ENCODE data around the gene GPR171.
A peak's percentile ranks its signal among the peaks of the same experiment; 100 is the strongest.
"Not testable (repeated sequence)": the region's sequence is repeated elsewhere in the genome, so short reads cannot be mapped to it uniquely, and the experiment has no call there.

Gene GPR171, protein sequence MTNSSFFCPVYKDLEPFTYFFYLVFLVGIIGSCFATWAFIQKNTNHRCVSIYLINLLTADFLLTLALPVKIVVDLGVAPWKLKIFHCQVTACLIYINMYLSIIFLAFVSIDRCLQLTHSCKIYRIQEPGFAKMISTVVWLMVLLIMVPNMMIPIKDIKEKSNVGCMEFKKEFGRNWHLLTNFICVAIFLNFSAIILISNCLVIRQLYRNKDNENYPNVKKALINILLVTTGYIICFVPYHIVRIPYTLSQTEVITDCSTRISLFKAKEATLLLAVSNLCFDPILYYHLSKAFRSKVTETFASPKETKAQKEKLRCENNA

DNA sequence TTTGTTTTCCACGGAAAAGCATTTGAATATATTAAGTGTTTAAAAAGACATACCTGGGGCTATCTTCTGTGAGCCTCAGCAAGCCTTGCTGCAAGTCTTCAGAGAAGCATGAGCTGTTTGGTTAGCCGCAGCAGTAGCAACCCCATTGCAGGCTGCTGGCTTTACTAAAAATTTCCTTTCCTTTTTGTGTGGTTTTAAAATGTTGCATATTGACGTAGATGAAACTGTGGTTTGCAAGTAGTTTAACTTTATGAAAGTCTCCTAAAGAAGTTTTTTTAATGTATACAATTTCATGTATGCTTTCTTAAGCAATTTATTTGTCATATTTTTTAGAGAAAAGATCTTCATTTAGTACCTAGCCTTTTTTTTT lies at the start of gene GPR171:
GPR171 (minus strand) TSS at position 166 of the 370 bp plus-strand sequence. CDS start 3,830 bp downstream, outside the sequence.
- DNase-seq (ENCODE audit: low read depth, low spot score), result no peak
- H3K27ac ChIP-seq, result no peak within 1 kb of the TSS

GRCh38 chr3:151248772-151249337 lies 45.8 kb upstream of the GPR171 start:
- no peak for DNase-seq (ENCODE audit: low read depth, low spot score)

DNA sequence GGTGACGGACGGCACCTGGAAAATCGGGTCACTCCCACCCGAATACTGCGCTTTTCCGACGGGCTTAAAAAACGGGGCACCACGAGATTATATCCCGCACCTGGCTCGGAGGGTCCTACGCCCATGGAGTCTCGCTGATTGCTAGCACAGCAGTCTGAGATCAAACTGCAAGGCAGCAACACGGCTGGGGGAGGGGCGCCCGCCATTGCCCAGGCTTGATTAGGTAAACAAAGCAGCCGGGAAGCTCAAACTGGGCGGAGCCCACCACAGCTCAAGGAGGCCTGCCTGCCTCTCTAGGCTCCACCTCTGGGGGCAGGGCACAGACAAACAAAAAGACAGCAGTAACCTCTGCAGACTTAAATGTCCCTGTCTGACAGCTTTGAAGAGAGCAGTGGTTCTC lies 39.0 kb upstream of the GPR171 start:
- H3K27ac ChIP-seq; DNase-seq (ENCODE audit: low read depth, low spot score): not testable (repeated sequence)

More at GRCh38 chr3:151248772-151249337, 45.8 kb upstream of the GPR171 start:
- no peak overlapping the region for H3K27ac ChIP-seq

DNA sequence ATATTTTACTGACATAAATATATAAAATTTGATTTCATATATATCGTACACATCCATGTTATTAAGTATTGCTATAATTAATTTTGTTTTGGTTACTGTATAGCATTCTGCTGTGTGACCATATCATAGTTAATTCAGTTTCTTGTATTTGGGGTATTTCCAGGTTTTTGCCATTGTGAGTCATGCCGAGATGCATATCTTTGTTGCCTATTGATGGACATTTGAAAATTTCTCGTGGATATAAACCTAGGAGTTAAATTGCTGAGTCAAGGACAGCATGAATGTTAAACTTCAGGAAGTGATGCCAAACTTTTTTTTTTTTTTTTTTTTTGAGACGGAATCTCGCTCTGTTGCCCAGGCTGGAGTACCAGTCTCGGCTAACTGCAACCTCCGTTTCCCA lies 33.7 kb upstream of the GPR171 start:
- DNase-seq (ENCODE audit: low read depth, low spot score), result no peak
- H3K27ac ChIP-seq, result no peak overlapping the region

GRCh38 chr3:151236316-151236715 lies 33.3 kb upstream of the GPR171 start:
- no peak overlapping the region for H3K27ac ChIP-seq
- no peak for DNase-seq (ENCODE audit: low read depth, low spot score)

- DNase-seq (ENCODE audit: low read depth, low spot score), result no peak
- H3K27ac ChIP-seq, result no peak overlapping the region
These were observed 31.8 kb upstream of the GPR171 start for GRCh38 chr3:151234825-151235224.

GRCh38 chr3:151232991-151233390 lies 30.0 kb upstream of the GPR171 start:
- no peak overlapping the region for H3K27ac ChIP-seq
- no peak for DNase-seq (ENCODE audit: low read depth, low spot score)

DNA sequence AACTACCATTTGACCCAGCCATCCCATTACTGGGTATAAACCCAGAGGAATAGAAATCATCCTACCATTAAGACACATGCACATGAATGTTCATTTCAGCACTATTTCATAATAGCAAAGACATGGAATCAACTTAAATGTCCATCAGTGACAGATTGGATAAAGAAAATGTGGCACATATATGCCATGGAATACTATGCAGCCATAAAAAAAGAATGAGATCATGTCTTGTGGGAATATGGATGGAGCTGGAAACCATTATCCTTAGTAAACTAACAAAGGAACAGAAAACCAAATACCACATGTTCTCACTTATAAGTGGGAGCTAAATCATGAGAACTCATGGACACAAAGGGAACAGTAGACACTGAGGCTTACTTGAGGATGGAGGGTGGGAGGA lies 29.4 kb upstream of the GPR171 start:
- H3K27ac ChIP-seq; DNase-seq (ENCODE audit: low read depth, low spot score): not testable (repeated sequence)

GRCh38 chr3:151230646-151231045 lies 27.6 kb upstream of the GPR171 start:
- H3K27ac ChIP-seq, result no peak overlapping the region
- no peak for DNase-seq (ENCODE audit: low read depth, low spot score)

DNA sequence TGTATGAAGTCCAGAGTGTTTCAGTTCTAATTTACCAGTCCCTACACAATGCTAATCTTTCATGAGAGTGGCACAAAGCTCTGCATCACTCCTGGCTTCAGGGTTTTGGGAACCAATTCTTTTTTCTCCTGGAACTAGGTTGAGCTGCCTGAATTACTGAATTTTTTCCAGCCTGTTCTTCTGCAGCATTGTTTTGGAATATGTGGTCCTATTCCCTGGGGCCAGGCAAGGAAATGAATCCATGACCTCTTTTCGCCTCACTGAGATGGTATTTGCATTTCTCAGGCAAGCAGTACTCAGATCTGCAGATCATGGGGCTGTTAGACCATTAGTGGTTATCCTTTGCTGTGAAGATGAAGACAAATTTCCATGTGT lies 25.6 kb upstream of the GPR171 start:
- H3K27ac ChIP-seq, result peak overlapping the region; percentile 5
- DNase-seq (ENCODE audit: low read depth, low spot score), result no peak

DNA sequence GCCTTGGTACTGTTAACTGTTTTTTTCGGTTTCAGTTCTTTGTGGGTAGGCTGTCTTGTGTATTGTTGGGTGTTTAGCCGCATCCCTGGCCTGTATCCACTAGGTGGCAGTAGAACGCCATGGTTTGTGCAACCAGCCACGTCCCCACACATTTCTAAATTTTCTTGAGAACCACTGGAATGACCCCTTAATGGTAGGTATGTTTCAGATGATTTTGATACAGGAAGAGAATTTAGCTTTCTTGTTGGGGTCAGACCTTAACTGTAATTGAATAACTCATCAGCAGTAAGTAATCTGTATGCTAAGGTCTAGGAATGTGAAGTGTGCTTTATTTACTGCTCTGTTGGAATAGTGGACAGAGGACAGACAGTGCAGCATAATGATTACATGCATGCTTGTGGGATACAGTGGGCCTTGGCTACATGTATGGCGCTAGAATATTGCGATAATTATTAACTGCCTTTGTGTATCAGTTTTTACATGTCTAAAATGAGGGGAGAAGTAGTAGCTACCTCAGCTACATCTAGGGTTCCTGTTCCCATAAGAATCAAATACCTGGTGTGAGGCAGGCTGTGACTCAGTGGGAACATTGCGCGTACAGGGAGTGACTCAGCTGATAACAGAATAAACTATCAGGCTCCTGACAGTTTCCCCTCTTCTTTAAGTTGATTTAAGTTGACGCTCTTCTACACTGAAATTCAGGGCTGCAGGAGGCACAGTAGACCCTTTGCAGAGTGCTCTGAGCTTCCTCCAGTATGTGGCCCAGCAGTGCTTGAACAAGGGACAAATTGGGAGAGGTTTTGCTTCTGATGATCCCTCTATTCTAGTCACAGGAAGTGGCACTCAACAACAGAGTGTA lies 25.0 kb upstream of the GPR171 start:
- DNase-seq (ENCODE audit: low read depth, low spot score), result no peak
- H3K27ac ChIP-seq, result peak overlapping the region; percentile 5

- H3K27ac ChIP-seq, result no peak overlapping the region
- DNase-seq (ENCODE audit: low read depth, low spot score), result no peak
These were observed 24.3 kb upstream of the GPR171 start for GRCh38 chr3:151227266-151227806.

GRCh38 chr3:151226825-151227224 lies 23.8 kb upstream of the GPR171 start:
- no peak overlapping the region for H3K27ac ChIP-seq
- no peak for DNase-seq (ENCODE audit: low read depth, low spot score)

- no peak overlapping the region for H3K27ac ChIP-seq
- DNase-seq (ENCODE audit: low read depth, low spot score), result peak; percentile 78
These were observed 23.1 kb upstream of the GPR171 start for GRCh38 chr3:151226088-151226563.

GRCh38 chr3:151225040-151225975 lies 22.3 kb upstream of the GPR171 start:
- no peak for DNase-seq (ENCODE audit: low read depth, low spot score)
- H3K27ac ChIP-seq, result no peak overlapping the region

DNA sequence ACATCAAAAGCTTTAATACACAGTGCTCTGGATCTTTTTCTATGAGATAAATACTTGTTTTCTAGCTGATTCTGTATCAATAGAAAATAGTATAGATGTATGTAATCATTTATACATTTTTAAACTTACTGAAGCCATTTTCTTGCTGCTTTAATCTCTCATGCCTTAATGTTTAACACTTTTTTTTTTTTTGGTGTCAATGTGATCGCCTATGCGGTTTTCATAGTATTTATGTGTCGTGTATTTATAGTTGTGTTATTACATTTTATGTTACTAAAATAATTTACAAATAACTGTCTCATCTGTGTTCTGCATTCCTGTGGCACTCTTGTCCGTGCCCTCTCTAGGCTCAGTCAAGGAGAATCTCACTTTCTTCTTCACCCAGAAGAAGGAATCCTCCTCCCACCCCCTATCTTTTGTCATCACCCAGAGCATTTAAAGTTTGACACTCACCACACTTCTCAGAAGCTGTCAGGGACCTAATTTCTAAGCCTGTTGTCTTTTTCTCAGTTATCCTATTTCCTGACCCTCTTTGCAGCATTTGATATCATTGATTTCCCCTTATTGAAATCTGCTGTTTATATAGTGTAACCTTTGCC lies 21.4 kb upstream of the GPR171 start:
- no peak overlapping the region for H3K27ac ChIP-seq
- DNase-seq (ENCODE audit: low read depth, low spot score), result no peak

DNA sequence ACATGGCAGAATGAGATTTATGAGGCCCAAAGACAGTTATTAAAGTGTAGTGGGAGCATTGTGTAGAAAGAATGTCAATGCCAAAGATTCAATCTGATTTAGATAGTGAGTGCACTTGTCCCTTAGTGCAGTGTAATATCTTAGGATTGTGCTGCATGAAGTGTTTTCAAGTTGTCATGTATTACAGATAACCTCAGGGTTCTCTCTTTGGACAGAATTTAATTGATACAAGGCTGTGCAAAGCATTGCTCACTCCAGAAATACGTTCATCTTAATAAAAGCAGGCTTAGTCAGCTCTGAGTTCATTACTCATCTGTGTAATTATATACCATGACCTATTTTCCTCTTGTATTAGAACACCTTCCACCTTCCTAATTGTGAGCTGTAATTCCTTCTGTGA lies 16.0 kb upstream of the GPR171 start:
- no peak overlapping the region for H3K27ac ChIP-seq
- peak; percentile 56 for DNase-seq (ENCODE audit: low read depth, low spot score)

GRCh38 chr3:151218136-151218535 lies 15.1 kb upstream of the GPR171 start:
- no peak for DNase-seq (ENCODE audit: low read depth, low spot score)
- no peak overlapping the region for H3K27ac ChIP-seq
